H1 (cell line): ENCODE data around the gene EIF2S2. TPM values are rescaled to one million over a fixed set of nuclear protein-coding genes. Genes with fewer than 3 reads are reported as not detected.

Experiments used
- ASH2L ChIP-seq: fragments of 200-600, 300-600 bp; sonication (generic); IDR thresholded peaks from one replicate; pipeline ENCODE4 v1.7.1; 2017; ENCODE audit warnings: low read length
- MAFK ChIP-seq: IDR thresholded peaks from 2 replicates; pipeline ENCODE4 v1.6.1; 2012; ENCODE audit warnings: low read depth, mild to moderate bottlenecking, improper control_type of control experiment, low read length
- POLR2AphosphoS5 ChIP-seq: IDR thresholded peaks from 2 replicates; pipeline ENCODE4 v1.6.1; 2011; ENCODE audit warnings: low read depth, low read length
- SP1 ChIP-seq: IDR thresholded peaks from 2 replicates; pipeline ENCODE4 v1.6.1; 2011; ENCODE audit warnings: low read depth, low read length
- SP4 ChIP-seq: IDR thresholded peaks from 2 replicates; pipeline ENCODE4 v1.6.1; 2012; ENCODE audit warnings: low read length, inconsistent platforms
- TBP ChIP-seq: IDR thresholded peaks from 2 replicates; pipeline ENCODE4 v1.6.1; 2011; ENCODE audit warnings: low read depth, low read length, improper control_type of control experiment
- TCF12 ChIP-seq: IDR thresholded peaks from 2 replicates; pipeline ENCODE4 v1.6.1; 2011; ENCODE audit warnings: low read depth, mild to moderate bottlenecking, low read length
- polyA plus RNA-seq, 7 experiments: library from polyadenylated mRNA; depleted of rRNA in 3 of 7; stranded (reverse) in 5 of 7; unstranded in 2 of 7; fragments of >200 nt in 5 of 7; fragments of 200-250 nt in 2 of 7; gene quantifications; 1 replicate in 5 of 7; 2 replicates in 1 of 7; 4 replicates in 1 of 7; pipeline versions ENCODE4 v1.2.1 to v1.2.3, GENCODE V29; 2011 to 2013; ENCODE audit warnings: missing spikeins in 2 of 7, mixed read lengths in 2 of 7
- total RNA-seq: library from RNA; stranded (reverse); fragmentation: NEBNext Ultra II Directional; extraction: Animal tissue kit (Norgen Biotek cat#: 25700); gene quantifications from 2 replicates; pipeline ENCODE4 v1.2.1, GENCODE V29; 2021
- TF ChIP-seq, protein P1 (sequence below): fragments of 300-600 bp; sonication (generic); IDR thresholded peaks from 2 replicates; pipeline ENCODE4 v1.7.1; 2012; ENCODE audit warnings: low read length, moderate library complexity, mild to moderate bottlenecking, inconsistent platforms; ENCODE audit not compliant: insufficient replicate concordance

EIF2S2 gene
- total and polyA plus RNA-seq, 2 of the 8 experiments (the other 6 are each of a cell fraction or from before 2014, with no cell fraction given) = 59.5 to 142 TPM

- TF ChIP-seq, protein P1, sequence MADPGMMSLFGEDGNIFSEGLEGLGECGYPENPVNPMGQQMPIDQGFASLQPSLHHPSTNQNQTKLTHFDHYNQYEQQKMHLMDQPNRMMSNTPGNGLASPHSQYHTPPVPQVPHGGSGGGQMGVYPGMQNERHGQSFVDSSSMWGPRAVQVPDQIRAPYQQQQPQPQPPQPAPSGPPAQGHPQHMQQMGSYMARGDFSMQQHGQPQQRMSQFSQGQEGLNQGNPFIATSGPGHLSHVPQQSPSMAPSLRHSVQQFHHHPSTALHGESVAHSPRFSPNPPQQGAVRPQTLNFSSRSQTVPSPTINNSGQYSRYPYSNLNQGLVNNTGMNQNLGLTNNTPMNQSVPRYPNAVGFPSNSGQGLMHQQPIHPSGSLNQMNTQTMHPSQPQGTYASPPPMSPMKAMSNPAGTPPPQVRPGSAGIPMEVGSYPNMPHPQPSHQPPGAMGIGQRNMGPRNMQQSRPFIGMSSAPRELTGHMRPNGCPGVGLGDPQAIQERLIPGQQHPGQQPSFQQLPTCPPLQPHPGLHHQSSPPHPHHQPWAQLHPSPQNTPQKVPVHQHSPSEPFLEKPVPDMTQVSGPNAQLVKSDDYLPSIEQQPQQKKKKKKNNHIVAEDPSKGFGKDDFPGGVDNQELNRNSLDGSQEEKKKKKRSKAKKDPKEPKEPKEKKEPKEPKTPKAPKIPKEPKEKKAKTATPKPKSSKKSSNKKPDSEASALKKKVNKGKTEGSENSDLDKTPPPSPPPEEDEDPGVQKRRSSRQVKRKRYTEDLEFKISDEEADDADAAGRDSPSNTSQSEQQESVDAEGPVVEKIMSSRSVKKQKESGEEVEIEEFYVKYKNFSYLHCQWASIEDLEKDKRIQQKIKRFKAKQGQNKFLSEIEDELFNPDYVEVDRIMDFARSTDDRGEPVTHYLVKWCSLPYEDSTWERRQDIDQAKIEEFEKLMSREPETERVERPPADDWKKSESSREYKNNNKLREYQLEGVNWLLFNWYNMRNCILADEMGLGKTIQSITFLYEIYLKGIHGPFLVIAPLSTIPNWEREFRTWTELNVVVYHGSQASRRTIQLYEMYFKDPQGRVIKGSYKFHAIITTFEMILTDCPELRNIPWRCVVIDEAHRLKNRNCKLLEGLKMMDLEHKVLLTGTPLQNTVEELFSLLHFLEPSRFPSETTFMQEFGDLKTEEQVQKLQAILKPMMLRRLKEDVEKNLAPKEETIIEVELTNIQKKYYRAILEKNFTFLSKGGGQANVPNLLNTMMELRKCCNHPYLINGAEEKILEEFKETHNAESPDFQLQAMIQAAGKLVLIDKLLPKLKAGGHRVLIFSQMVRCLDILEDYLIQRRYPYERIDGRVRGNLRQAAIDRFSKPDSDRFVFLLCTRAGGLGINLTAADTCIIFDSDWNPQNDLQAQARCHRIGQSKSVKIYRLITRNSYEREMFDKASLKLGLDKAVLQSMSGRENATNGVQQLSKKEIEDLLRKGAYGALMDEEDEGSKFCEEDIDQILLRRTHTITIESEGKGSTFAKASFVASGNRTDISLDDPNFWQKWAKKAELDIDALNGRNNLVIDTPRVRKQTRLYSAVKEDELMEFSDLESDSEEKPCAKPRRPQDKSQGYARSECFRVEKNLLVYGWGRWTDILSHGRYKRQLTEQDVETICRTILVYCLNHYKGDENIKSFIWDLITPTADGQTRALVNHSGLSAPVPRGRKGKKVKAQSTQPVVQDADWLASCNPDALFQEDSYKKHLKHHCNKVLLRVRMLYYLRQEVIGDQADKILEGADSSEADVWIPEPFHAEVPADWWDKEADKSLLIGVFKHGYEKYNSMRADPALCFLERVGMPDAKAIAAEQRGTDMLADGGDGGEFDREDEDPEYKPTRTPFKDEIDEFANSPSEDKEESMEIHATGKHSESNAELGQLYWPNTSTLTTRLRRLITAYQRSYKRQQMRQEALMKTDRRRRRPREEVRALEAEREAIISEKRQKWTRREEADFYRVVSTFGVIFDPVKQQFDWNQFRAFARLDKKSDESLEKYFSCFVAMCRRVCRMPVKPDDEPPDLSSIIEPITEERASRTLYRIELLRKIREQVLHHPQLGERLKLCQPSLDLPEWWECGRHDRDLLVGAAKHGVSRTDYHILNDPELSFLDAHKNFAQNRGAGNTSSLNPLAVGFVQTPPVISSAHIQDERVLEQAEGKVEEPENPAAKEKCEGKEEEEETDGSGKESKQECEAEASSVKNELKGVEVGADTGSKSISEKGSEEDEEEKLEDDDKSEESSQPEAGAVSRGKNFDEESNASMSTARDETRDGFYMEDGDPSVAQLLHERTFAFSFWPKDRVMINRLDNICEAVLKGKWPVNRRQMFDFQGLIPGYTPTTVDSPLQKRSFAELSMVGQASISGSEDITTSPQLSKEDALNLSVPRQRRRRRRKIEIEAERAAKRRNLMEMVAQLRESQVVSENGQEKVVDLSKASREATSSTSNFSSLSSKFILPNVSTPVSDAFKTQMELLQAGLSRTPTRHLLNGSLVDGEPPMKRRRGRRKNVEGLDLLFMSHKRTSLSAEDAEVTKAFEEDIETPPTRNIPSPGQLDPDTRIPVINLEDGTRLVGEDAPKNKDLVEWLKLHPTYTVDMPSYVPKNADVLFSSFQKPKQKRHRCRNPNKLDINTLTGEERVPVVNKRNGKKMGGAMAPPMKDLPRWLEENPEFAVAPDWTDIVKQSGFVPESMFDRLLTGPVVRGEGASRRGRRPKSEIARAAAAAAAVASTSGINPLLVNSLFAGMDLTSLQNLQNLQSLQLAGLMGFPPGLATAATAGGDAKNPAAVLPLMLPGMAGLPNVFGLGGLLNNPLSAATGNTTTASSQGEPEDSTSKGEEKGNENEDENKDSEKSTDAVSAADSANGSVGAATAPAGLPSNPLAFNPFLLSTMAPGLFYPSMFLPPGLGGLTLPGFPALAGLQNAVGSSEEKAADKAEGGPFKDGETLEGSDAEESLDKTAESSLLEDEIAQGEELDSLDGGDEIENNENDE = no peak
- TF ChIP-seq TCF12 (no peak), POLR2AphosphoS5 (no peak), MAFK (no peak), ASH2L (no peak), TBP (no peak), SP1 (no peak), SP4 (no peak)
Measured at GRCh38 chr20:34043025-34043424, 69.0 kb downstream of the EIF2S2 start (continued).
